SK-N-SH (cell line): ENCODE data around the gene TMEM244. TPM values are rescaled to one million over a fixed set of nuclear protein-coding genes. Genes with fewer than 3 reads are reported as not detected.

ENCODE experiments used
- ELF1 ChIP-seq: IDR thresholded peaks from 2 replicates; pipeline ENCODE4 v1.4.0; 2012
- FOSL2 ChIP-seq: IDR thresholded peaks from 2 replicates; pipeline ENCODE4 v1.4.0; 2012; ENCODE audit warnings: low read depth, mild to moderate bottlenecking, moderate library complexity, borderline replicate concordance
- JUND ChIP-seq: IDR thresholded peaks from 2 replicates; pipeline ENCODE4 v1.4.0; 2012
- MEF2A ChIP-seq: IDR thresholded peaks from 2 replicates; pipeline ENCODE4 v1.4.0; 2012; ENCODE audit warnings: low read depth, borderline replicate concordance
- NFIC ChIP-seq: IDR thresholded peaks from 2 replicates; pipeline ENCODE4 v1.4.0; 2012; ENCODE audit warnings: borderline replicate concordance
- REST ChIP-seq: IDR thresholded peaks from 2 replicates; pipeline ENCODE4 v1.6.1; 2012; ENCODE audit warnings: mild to moderate bottlenecking, low read depth, low read length, moderate library complexity
- RXRA ChIP-seq: IDR thresholded peaks from 2 replicates; pipeline ENCODE4 v1.4.0; 2012; ENCODE audit warnings: low read depth, mild to moderate bottlenecking, borderline replicate concordance
- TAF1 ChIP-seq: IDR thresholded peaks from 2 replicates; pipeline ENCODE4 v1.6.1; 2012; ENCODE audit warnings: low read depth, mild to moderate bottlenecking, low read length, moderate library complexity, borderline replicate concordance
- TEAD4 ChIP-seq: IDR thresholded peaks from 2 replicates; pipeline ENCODE4 v1.4.0; 2012; ENCODE audit warnings: mild to moderate bottlenecking, borderline replicate concordance; ENCODE audit not compliant: insufficient read depth
- YY1 ChIP-seq: IDR thresholded peaks from 2 replicates; pipeline ENCODE4 v1.4.0; 2012; ENCODE audit warnings: low read depth, mild to moderate bottlenecking
- ZBTB33 ChIP-seq: IDR thresholded peaks from 2 replicates; pipeline ENCODE4 v1.4.0; 2012; ENCODE audit warnings: low read depth, borderline replicate concordance
- polyA plus RNA-seq, 3 experiments: library from polyadenylated mRNA; depleted of rRNA; stranded (reverse); fragments of >200 nt; gene quantifications; 2 replicates each; pipeline ENCODE4 v1.2.3, GENCODE V29; 2012
- TF ChIP-seq, protein P1 (sequence below): fragments of 200-600 bp; sonication (generic); IDR thresholded peaks from 2 replicates; pipeline ENCODE4 v1.6.1; 2017; ENCODE audit warnings: antibody characterized with exemption, mild to moderate bottlenecking, moderate library complexity
- TF ChIP-seq, protein P2 (sequence below): IDR thresholded peaks from 2 replicates; pipeline ENCODE4 v1.4.0; 2012; ENCODE audit warnings: low read depth
- TF ChIP-seq, protein P3 (sequence below): fragments of 150-350 bp; IDR thresholded peaks from 2 replicates; pipeline ENCODE4 v1.6.1; 2017; ENCODE audit warnings: antibody characterized with exemption, low read length, low read depth, borderline replicate concordance

Gene TMEM244
- polyA plus RNA-seq, 1 of the 3 experiments (the other 2 are of a cell fraction), result 4.1 TPM

DNA sequence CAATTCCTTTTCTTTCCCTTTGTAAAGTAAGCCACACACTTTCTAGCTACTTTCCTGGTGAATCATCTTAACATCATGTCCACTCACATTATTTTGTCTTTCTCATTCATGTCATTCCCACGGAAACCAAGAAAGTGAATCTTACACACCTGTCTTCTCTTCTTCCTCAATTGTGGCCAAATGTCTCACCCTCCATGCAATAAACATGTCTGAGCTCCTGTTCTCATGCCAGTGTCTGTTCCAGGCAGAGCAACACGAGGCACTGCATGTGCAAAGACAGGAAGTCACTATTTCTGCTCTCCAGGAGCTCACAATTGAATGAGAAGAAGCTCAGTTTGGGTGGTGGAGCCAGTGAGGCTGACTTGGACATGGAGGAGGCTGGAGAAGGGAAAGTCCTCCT, 29.0 kb upstream of the TMEM244 start (continued):
- TF ChIP-seq ZBTB33, result no peak
- TF ChIP-seq, protein P1, sequence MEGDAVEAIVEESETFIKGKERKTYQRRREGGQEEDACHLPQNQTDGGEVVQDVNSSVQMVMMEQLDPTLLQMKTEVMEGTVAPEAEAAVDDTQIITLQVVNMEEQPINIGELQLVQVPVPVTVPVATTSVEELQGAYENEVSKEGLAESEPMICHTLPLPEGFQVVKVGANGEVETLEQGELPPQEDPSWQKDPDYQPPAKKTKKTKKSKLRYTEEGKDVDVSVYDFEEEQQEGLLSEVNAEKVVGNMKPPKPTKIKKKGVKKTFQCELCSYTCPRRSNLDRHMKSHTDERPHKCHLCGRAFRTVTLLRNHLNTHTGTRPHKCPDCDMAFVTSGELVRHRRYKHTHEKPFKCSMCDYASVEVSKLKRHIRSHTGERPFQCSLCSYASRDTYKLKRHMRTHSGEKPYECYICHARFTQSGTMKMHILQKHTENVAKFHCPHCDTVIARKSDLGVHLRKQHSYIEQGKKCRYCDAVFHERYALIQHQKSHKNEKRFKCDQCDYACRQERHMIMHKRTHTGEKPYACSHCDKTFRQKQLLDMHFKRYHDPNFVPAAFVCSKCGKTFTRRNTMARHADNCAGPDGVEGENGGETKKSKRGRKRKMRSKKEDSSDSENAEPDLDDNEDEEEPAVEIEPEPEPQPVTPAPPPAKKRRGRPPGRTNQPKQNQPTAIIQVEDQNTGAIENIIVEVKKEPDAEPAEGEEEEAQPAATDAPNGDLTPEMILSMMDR, result no peak
- TF ChIP-seq, protein P2, sequence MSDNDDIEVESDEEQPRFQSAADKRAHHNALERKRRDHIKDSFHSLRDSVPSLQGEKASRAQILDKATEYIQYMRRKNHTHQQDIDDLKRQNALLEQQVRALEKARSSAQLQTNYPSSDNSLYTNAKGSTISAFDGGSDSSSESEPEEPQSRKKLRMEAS, result peak; percentile 57
- TF ChIP-seq REST, result no peak
- TF ChIP-seq, protein P3, sequence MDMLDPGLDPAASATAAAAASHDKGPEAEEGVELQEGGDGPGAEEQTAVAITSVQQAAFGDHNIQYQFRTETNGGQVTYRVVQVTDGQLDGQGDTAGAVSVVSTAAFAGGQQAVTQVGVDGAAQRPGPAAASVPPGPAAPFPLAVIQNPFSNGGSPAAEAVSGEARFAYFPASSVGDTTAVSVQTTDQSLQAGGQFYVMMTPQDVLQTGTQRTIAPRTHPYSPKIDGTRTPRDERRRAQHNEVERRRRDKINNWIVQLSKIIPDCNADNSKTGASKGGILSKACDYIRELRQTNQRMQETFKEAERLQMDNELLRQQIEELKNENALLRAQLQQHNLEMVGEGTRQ, result no peak
- TF ChIP-seq JUND, result peak; percentile 54; the same call in 1 of the 2 replicates
- no peak for TF ChIP-seq MEF2A
- TF ChIP-seq YY1, result no peak
- TF ChIP-seq TEAD4, result no peak
- TF ChIP-seq RXRA, result no peak
- no peak for TF ChIP-seq ELF1
- TF ChIP-seq TAF1, result no peak
- TF ChIP-seq NFIC, result no peak
- TF ChIP-seq FOSL2, result peak; percentile 38; the same call in 1 of the 2 replicates
- TF ChIP-seq, all 33 proteins: peak for 5
